ENCODE results near the gene FAM131C.
"Not testable (repeated sequence)": the region's sequence is repeated elsewhere in the genome, so short reads cannot be mapped to it uniquely, and the experiment has no call there.

FAM131C gene

GRCh38 chr1:16028237-16029002 is 45.0 kb downstream of the FAM131C start:
- no peak overlapping the region for H3K27ac ChIP-seq (ENCODE audit: low read depth, low read length)
- H3F3A ChIP-seq (ENCODE audit: insufficient read depth), result no peaks in the 10 kb centered on the region
- H2AFZ ChIP-seq (ENCODE audit: low read depth, low read length, severe bottlenecking), result no peak overlapping the region
- H3K9me3 ChIP-seq (ENCODE audit: insufficient read depth, low read length), result no peaks in the 10 kb centered on the region
- no peak for TF ChIP-seq EZH2phosphoT487 (conservative IDR thresholded peaks at IDR 0.05; ENCODE audit: low read length)
- TF ChIP-seq CTCF (IDR thresholded peaks at IDR 0.05; ENCODE audit: insufficient read depth, low read length, poor library complexity, severe bottlenecking), result no peak
- no peaks in the 10 kb centered on the region for H3K27me3 ChIP-seq (ENCODE audit: low read length)
- no peaks in the 10 kb centered on the region for H3K36me3 ChIP-seq (ENCODE audit: low read length)
- no peaks in the 10 kb centered on the region for H3K9me2 ChIP-seq (replicated peaks; ENCODE audit: insufficient read depth, low read length)
- no peaks in the 10 kb centered on the region for H4K20me1 ChIP-seq (ENCODE audit: low read depth, low read length)
- H3K79me2 ChIP-seq (ENCODE audit: insufficient read depth, low read length), result no peaks in the 10 kb centered on the region
- no peak overlapping the region for H3K4me2 ChIP-seq (ENCODE audit: low read depth, low read length, poor library complexity, severe bottlenecking)
- H3K9ac ChIP-seq (ENCODE audit: low read length), result no peak overlapping the region
- no peak overlapping the region for H3K4me3 ChIP-seq (ENCODE audit: insufficient read depth, low read length, poor library complexity, severe bottlenecking)

- no peak overlapping the region for H3K4me3 ChIP-seq (ENCODE audit: insufficient read depth, low read length, poor library complexity, severe bottlenecking)
- TF ChIP-seq CTCF (IDR thresholded peaks at IDR 0.05; ENCODE audit: insufficient read depth, low read length, poor library complexity, severe bottlenecking) (no peak), EZH2phosphoT487 (conservative IDR thresholded peaks at IDR 0.05; ENCODE audit: low read length) (no peak)
- no peak overlapping the region for H2AFZ ChIP-seq (ENCODE audit: low read depth, low read length, severe bottlenecking)
These were observed 46.5 kb downstream of the FAM131C start for GRCh38 chr1:16026723-16027484.

GRCh38 chr1:16026302-16026701 is 47.1 kb downstream of the FAM131C start:
- not testable (repeated sequence) for H3K27me3 ChIP-seq (ENCODE audit: low read length); H3K4me2 ChIP-seq (ENCODE audit: low read depth, low read length, poor library complexity, severe bottlenecking); H3K9ac ChIP-seq (ENCODE audit: low read length); H3K79me2 ChIP-seq (ENCODE audit: insufficient read depth, low read length); H3K4me3 ChIP-seq (ENCODE audit: insufficient read depth, low read length, poor library complexity, severe bottlenecking); H3F3A ChIP-seq (ENCODE audit: insufficient read depth); H3K36me3 ChIP-seq (ENCODE audit: low read length); H2AFZ ChIP-seq (ENCODE audit: low read depth, low read length, severe bottlenecking); H4K20me1 ChIP-seq (ENCODE audit: low read depth, low read length); H3K9me3 ChIP-seq (ENCODE audit: insufficient read depth, low read length); H3K9me2 ChIP-seq (replicated peaks; ENCODE audit: insufficient read depth, low read length); H3K27ac ChIP-seq (ENCODE audit: low read depth, low read length)

More at GRCh38 chr1:16026723-16027484, 46.5 kb downstream of the FAM131C start:
- H3K27me3 ChIP-seq (ENCODE audit: low read length), result no peaks in the 10 kb centered on the region
- no peaks in the 10 kb centered on the region for H3K9me2 ChIP-seq (replicated peaks; ENCODE audit: insufficient read depth, low read length)
- no peaks in the 10 kb centered on the region for H3K9me3 ChIP-seq (ENCODE audit: insufficient read depth, low read length)
- no peaks in the 10 kb centered on the region for H3F3A ChIP-seq (ENCODE audit: insufficient read depth)
- no peak overlapping the region for H3K27ac ChIP-seq (ENCODE audit: low read depth, low read length)
- H3K36me3 ChIP-seq (ENCODE audit: low read length), result no peaks in the 10 kb centered on the region
- H4K20me1 ChIP-seq (ENCODE audit: low read depth, low read length), result no peaks in the 10 kb centered on the region
- no peak overlapping the region for H3K4me2 ChIP-seq (ENCODE audit: low read depth, low read length, poor library complexity, severe bottlenecking)
- no peaks in the 10 kb centered on the region for H3K79me2 ChIP-seq (ENCODE audit: insufficient read depth, low read length)
- H3K9ac ChIP-seq (ENCODE audit: low read length), result no peak overlapping the region
